Measurements from ENCODE around the gene AMER3. TPM values are rescaled to one million over a fixed set of nuclear protein-coding genes. Genes with fewer than 3 reads are reported as not detected.

The AMER3 gene
- total RNA-seq (2022; extraction: Qiagen RNA extraction) = not detected in 5 replicates

GRCh38 chr2:130755256-130756052 lies at the start of gene AMER3:
AMER3 (plus strand) TSS chr2:130755540; CDS start chr2:130762073, 6,533 bp downstream.

GRCh38 chr2:130728549-130729316 lies 26.6 kb upstream of the AMER3 start, which contains the start of gene GPR148:
GPR148 (plus strand) TSS chr2:130729070; CDS start chr2:130729152, 82 bp downstream.

Other genes with a start within 250 kb of the AMER3 start
- not detected in 5 replicates for gene POTEI, start 246.2 kb upstream of the AMER3 start, total RNA-seq (2022; extraction: Qiagen RNA extraction)
- gene CFC1B, start 234.3 kb upstream of the AMER3 start, total RNA-seq (2022; extraction: Qiagen RNA extraction) = not detected in 5 replicates
- not detected in 5 replicates for gene CFC1, start 156.0 kb upstream of the AMER3 start, total RNA-seq (2022; extraction: Qiagen RNA extraction)
- not detected in 5 replicates for gene POTEJ, start 144.1 kb upstream of the AMER3 start, total RNA-seq (2022; extraction: Qiagen RNA extraction)
- not detected in 5 replicates for gene GPR148, start 26.5 kb upstream of the AMER3 start, total RNA-seq (2022; extraction: Qiagen RNA extraction)
- gene ARHGEF4, start 81.4 kb downstream of the AMER3 start, total RNA-seq (2022; extraction: Qiagen RNA extraction) = 7.4 to 10.6 TPM (median 9.8 TPM) in 5 replicates